NCI-H526 treated with DMSO at 0.1 percent for 48 hours (cell line): ENCODE data around the gene PDCD1.
"Not testable (repeated sequence)": the region's sequence is repeated elsewhere in the genome, so short reads cannot be mapped to it uniquely, and the experiment has no call there.

Experiments used
- DNase-seq: peaks from one replicate; lab custom pipeline; 2025; lab: John Stamatoyannopoulos, UW

Gene PDCD1

DNA sequence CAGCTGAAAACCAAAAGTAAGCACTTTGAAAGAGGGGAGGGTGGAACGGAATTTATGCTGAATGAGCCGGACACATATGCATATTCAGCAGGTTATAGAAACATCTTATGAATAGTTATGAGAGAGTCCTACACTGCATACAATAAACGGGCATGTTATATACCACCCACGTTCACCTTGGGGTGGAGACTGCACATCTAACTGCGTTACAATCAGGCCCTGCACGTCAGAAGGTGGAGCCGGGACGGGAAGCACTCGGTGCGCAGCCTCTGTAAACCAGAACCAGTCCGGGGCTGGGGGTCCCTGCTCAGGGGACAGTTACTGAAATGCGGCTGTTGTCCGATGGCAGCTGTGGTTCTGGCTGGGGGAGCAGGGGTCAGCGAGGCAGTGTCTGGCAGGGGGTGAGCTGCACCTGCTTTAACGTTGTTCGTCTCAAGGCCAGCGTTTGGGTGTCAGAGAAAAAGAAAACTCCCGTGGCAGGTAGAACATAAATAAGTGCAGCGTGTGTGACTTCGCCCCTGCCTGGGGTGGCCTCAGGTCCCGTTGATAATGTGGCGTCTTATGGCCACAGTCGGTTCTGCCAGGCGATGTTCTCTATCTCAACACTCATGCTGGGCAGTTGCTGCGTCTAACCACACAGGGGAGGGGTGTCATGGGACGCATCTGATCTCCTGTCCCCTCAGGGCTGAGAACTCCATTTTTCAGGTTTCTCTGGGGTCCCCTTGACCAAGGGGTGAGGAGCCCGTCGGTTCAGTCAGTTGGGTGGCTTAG lies 24.8 kb downstream of the PDCD1 start:
- DNase-seq, result peak; percentile 40

DNA sequence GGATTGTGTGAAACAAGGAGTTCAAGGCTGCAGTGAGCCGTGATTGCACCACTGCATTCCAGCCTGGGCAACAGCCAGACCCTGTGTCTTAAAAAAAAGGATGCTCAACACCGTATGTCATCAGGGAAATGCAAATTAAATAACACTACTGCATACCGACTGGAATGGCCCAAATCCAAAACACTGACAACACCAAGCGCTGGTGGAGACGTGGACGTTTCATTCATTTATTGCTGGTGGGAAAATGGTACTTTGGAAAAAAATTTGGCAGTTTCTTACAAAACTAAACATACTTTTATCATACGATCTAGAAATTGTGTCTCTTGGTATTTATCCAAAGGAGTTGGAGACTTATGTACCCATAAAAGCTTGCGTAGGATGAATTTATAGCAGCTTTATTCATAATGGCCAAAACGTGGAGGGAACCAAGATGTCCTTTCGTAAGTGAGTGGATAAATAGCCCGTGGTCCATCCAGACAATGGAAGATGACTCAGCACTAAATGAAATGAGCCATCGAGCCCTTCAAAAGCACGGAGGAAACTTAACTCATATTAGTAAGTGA lies 25.5 kb downstream of the PDCD1 start:
- DNase-seq, result no peak

DNA sequence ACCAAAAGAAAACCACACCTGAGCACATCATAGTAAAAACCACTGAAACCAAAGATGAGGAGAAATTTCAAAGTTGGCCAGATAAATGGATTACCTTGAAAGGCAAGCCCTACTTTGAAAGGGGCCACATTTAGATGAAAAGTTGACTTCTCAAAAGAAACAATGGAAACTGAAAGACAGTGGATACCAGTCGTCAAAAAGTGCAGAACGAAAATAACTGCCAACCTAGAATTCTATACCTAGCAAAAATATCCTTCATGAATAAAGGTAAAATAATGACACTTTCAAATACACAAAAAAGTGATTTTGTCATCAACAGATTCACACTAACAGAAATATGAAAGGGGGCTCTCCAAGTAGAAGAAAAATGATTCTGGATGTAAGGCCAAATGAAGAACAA lies 31.3 kb downstream of the PDCD1 start:
- no peak for DNase-seq

DNA sequence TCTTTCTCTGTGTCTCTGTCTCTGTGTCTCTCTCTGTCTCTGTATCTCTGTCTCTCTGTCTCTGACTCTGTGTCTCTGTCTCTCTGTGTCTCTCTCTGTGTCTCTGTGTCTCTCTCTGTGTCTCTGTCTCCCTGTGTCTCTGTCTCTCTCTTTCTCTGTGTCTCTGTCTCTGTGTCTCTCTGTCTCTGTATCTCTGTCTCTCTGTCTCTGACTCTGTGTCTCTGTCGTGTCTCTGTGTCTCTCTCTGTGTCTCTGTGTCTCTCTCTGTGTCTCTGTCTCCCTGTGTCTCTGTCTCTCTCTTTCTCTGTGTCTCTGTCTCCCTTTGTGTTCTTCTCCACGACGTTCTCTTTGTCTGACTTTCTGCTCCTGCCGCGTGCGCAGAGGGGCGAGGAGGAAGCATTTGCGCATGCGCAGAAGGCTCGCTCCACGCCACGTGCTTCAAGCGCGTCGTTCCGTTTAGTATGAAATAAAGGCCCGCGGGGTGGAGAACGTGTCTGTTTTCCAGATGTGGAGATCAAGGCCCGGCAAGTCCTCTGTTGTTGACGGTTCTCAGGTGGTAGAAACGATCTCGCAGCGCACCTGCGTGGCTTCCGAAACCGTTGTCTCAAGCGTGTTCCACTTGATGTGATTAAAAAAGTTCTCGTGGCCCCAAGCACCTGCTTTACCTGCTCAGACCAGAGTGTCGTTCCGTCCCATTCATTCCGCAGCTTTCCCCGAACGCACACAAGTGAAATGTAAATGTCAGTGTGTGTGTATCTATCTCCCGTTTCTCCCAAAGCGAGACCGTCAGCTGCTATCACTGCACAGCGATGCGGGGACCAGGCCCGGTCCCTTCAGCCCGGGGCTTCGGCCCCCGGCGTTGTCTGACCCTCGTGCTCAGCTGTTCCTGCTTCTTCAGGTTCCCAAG lies 34.9 kb downstream of the PDCD1 start:
- DNase-seq, result peak; percentile 52

- DNase-seq, result no peak
Measured at GRCh38 chr2:241822264-241822623, 36.5 kb downstream of the PDCD1 start.

DNA sequence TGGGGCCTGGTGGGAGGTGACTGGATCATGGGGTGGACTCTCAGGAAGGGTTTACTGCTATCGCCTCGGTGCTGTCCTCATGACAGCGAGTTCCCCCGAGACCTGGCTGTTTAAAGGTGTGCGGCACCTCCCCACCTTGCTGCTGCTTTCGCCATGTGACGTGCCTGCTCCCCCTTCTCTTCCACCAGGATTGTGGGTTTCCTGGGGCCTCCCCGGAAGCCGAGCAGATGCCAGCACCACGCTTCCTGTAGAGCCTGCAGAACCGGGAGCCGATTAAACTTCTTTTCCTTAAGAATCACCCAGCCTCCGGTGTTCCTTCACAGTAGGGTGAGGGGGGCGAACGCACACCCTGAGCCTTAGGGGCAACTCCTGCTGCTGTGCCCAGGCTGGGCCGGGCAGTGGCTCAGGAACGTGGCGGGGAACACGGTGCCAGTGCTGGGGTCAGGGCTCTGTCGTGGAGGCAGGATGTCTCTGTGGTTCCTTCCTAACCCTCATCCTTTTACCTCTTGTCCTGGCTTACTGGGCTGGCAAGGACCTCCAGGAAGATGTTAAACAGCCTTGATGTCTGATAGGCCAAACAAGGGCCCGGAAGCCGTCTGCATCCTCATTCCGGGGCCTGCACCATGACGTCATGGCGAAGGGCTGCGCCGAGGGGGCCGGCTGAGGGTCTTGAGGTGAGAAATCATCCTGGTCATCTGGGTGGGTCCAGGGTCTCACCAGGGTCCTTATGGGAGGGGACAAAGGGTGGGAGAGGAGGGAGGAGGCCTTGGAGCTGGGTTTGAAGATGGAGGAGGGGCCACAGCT lies 37.0 kb downstream of the PDCD1 start:
- DNase-seq, result no peak

DNA sequence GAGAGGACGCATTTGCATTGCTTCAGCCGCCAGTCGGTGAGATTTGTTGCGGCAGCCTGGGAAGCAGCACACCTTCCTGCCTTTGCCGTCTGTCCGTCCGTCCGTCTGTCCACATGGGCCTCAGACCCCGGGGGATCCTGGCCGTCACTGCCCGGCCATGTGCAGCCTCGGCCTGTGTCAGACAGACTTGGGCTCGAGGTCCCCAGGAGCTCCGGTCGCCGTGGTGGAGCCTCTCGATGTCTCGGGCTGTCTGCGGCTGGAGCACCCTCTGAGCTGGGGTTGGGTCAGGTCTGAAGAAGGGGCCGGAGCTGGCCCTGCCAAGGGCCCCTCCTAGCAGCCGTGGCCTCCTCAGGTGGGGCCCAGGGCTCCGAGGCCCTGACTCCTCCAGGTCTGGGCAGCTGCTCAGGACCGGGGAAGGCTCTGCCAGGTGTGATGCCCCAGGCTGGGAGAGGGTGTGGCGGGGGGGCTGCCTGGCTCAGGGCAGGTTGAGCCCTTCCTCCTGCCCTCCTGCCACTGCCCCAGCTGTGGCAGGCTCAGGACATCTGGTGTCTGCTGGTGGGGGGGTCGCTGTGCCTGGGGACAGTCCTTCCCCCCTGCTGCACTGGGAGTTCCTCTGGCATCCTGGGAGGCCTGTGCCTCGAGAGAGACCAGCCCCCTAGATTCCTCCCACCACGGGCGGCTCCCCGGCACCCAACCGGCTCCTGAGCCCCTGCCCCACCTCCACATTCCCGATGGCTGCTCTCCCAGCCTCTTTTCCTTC lies 37.9 kb downstream of the PDCD1 start:
- DNase-seq, result no peak

DNA sequence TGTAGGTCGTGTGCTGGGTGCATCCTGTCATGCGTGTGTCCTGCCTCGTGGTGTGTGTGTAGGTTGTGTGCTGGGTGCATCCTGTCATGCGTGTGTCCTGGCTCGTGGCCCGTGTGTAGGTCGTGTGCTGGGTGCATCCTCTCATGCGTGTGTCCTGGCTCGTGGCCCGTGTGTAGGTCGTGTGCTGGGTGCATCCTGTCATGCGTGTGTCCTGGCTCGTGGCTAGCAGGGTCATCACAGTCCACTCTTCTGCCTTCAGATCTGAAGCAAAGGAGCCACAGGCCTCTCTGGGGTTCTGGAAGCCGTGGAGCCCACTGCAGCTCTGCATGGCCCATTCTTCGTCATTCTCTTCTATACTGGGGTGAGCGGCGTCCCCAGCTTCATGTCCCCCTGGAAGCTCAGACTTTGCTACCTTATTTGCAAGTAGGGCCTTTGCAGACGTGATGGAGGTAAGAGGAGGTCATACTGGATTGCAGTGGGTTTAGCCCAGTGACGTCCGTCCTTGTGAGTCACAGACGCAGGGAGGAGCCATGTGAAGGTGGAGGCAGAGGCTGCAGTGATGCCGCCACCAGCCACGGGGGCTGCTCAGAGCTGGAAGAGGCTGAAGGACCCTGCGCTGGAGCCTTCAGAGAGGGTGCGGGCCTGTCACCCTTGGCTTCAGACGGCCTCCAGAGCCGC lies 38.6 kb downstream of the PDCD1 start:
- not testable (repeated sequence) for DNase-seq

DNA sequence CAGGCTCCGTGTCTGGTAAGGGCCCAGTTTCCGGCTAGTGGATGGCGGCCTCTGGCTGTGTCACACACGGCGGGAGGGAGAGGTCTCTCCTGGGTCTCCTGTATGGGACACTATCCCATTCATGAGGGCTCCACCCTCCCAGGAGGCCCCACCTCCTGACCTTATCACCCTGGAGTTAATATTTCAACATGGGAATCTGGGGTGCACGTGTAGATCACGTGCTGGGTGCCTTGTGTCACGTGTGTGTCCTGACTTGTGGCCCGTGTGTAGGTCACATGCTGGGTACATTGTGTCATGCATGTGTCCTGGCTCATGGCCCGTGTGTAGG lies 39.8 kb downstream of the PDCD1 start:
- DNase-seq, result no peak

- DNase-seq, result no peak
Measured at GRCh38 chr2:241818229-241818942, 40.3 kb downstream of the PDCD1 start.

DNA sequence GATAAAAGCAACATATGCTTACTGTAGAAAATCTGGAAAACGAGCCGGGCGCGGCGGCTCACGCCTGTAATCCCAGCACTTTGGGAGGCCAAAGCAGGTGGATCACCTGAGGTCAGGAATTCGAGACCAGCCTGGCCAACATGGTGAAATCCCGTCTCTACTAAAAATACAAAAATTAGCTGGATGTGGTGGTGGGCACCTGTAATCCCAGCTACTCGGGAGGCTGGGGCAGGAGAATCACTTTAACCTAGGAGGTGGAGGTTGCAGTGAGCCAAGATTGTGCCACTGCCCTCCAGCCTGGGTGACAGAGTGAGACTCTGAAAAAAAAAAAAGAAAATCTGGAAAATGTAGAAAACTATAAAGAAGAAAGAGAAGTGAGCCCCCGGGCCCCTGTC lies 40.9 kb downstream of the PDCD1 start:
- not testable (repeated sequence) for DNase-seq

DNA sequence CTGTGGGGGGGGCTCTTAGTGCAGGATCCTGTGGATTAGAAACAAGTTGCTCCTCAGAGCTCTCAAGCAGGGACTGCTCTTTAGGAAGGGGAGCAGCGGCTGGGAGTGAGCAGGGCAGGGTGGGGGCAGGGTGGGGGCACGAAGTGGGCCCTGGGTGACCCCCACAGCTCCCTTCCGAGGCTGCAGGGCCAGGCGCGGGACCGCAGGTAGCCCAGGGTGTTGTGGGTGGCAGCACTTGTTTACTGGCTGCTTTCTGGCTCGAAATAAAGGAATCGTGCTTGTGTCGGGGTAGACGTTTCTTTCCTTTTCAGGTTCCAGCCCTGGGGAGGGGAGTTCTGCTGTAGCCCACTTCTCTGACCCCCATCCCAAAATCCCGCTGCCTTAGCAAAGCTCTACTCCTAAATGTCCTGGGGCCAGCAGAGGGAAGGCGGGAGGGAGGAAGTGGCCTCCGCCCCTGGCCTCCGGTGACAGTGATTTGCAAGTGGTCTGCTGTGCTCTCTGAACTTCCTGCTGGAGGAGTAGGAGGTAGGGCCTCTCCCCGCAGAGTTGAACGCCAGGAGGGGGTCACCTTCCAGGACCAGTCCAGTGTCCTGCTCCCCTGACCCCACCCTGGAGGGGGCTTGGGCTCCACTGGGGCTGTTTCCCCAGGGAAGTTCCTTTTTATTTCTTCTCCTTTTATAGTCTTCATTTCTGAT lies 41.4 kb downstream of the PDCD1 start:
- no peak for DNase-seq

DNA sequence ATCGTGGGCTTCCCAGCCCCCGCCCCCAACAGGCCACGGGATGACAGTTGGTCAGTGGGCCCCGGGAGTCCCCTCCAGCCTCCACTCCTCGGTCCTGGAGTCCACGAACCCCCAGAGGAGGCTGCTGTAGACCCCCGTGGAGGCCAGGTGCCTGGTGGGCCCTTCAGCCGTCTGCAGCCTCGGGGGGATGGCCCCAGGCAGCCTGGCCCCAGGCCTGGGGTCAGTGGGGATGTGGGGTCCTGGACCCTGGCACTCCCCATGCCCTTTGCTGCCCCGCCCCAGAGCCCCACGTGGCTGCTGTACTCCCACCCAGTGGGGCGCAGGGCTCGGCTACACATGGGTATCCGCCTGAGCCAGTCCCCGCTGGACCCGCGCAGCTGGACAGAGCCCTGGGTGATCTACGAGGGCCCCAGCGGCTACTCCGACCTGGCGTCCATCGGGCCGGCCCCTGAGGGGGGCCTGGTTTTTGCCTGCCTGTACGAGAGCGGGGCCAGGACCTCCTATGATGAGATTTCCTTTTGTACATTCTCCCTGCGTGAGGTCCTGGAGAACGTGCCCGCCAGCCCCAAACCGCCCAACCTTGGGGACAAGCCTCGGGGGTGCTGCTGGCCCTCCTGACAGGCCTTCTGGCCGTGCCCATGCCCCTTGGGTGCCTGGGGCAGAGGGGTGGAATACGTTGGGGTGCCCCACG lies 42.1 kb downstream of the PDCD1 start:
- DNase-seq, result no peak

DNA sequence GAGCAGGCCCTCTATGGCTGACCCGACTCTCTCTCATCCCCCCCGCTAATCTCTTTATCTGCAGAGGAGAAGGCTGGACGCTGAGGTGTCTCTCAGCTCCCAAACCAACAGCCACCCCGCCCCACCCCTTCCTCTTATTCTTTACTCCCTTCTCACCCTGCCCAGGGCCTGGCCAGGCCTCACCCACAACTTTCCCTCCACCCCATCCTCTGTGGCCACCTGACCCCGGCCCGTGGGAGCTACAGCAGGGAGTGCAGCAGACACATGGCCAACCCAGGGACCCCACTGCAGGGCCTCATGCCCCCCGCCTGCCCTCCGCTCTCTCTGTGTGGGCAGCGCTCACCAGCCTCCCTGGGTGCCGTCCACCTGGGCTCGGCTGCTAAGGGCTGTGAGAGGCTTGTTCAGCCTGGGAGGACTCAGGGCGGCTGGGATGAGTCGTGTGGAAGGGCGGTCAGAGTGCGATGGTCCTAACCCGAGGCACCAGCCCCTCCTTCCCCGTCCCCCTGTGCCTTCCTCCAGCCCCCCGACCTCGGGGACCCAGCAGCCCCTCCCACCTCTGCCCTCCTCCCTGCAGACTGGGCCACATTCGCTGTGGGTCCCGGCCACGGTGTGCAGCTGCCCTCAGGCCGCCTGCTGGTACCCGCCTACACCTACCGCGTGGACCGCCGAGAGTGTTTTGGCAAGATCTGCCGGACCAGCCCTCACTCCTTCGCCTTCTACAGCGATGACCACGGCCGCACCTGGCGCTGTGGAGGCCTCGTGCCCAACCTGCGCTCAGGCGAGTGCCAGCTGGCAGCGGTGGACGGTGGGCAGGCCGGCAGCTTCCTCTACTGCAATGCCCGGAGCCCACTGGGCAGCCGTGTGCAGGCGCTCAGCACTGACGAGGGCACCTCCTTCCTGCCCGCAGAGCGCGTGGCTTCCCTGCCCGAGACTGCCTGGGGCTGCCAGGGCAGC lies 42.9 kb downstream of the PDCD1 start:
- DNase-seq, result no peak

DNA sequence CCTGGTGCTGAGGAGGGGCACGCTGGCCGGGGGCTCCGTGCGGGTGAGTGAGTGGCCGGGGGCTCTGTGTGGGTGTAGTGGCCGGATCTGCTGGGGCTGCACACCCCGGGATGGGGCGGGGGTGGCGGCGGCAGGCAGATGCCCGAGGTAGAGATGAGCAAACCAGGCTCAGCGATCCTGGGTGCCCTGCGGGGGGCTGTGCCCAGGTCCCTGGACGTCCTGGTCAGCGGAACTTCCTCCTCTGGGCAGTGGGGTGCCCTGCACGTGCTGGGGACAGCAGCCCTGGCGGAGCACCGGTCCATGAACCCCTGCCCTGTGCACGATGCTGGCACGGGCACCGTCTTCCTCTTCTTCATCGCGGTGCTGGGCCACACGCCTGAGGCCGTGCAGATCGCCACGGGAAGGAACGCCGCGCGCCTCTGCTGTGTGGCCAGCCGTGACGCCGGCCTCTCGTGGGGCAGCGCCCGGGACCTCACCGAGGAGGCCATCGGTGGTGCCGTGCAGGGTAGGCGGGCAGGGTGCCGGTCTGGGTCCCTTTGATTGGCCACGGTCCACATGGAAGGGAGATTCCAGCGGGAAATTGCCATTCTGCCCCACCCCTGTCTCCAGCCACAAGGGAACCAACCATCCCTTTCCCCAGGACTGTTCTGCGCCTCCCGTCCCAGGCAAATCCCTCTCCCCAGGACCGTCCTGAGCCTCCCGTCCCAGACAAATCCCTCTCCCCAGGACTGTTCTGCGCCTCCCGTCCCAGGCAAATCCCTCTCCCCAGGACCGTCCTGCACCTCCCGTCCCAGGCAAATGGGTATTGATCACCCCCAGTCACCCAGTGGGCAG lies 43.8 kb downstream of the PDCD1 start:
- DNase-seq, result no peak

DNA sequence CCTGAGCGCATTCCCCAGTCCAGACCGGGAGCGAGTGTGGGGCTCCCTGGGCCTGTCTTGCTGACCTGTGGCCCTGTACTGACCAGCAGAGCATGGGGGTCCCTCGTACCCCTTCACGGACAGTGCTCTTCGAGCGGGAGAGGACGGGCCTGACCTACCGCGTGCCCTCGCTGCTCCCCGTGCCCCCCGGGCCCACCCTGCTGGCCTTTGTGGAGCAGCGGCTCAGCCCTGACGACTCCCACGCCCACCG lies 44.4 kb downstream of the PDCD1 start:
- no peak for DNase-seq

DNA sequence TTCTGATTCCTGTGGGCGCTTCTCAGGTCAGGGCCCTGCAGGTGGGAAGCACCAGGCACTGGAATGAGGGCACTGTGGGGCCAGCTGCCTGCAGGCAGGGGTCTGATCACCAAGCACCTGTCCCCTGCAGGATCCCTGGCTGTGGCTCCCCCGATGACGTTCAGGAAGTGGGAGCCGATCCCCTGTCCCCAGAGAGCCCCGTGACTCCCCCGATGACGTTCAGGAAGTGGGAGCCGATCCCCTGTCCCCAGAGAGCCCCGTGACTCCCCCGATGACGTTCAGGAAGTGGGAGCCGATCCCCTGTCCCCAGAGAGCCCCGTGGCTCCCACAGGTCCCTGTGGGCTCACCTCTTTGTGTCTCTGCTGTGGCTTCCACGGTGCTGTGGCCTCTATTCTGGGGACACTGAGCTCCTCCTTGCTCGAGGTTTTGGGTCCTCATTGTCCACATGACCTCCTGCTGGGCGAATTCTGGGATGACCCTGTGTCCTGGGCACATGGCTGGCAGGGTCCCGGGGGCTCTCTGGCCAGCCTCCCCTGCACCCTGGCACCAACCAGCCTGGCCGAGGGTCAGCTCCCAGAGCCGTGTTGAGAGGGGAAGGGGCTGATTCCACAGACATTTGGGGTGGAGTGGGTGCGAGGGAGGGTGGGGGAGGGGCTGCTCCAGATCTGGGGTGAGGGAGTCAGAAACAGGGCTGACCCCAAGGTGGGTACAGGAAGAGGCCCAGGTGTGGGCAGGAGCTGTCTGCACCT lies 44.9 kb downstream of the PDCD1 start:
- no peak for DNase-seq
